HCT116 (cell line): Measurements from ENCODE around the gene NPLOC4. TPM values are rescaled to one million over a fixed set of nuclear protein-coding genes. Genes with fewer than 3 reads are reported as not detected.

Source experiments
- ATAC-seq: fragments of 200-7000 bp; cut with Tn5 transposase; 2 replicates; pipeline ENCODE4 v1.9.1; 2020; ENCODE audit warnings: mild to moderate bottlenecking, moderate library complexity
- BruUV-seq: library from RNA; stranded (reverse); fragments of 400-500 nt; replicated peaks from 2 replicates; lab custom pipeline; 2021; lab: Mats Ljungman, UMichigan
- CTCF ChIA-PET: fragments of 300-600 bp; sonication (Branson Sonifier 250); formaldehyde crosslinking; loops from one replicate; lab custom pipeline; 2021; ENCODE audit warnings: antibody characterized with exemption; lab: Charles Lee
- POLR2A ChIA-PET: fragments of 300-600, 350-600 bp; sonication (Branson Sonifier 250); formaldehyde crosslinking; loops from one replicate; lab custom pipeline; 2021; ENCODE audit warnings: antibody characterized with exemption; lab: Charles Lee
- RAD21 ChIA-PET, 2 experiments: fragments of 300-600 bp; sonication (Branson Sonifier 250); formaldehyde crosslinking; loops; one replicate each; lab custom pipeline; 2023; ENCODE audit warnings: low total read pairs in 2 of 2; ENCODE audit not compliant: uncharacterized antibody in 2 of 2, unreplicated experiment in 2 of 2, low non-redundant PET in 1 of 2; lab: Charles Lee
- DNase-seq: peaks from one replicate; pipeline ENCODE4 v3.0.0-alpha.2; 2010; ENCODE audit warnings: low read depth, low spot score
- H2AFZ ChIP-seq: fragments of 200-600 bp; shearing (Covaris generic), sonication (generic); 2 replicates; pipeline ENCODE4 v1.6.1; 2017; ENCODE audit warnings: low read depth, mixed run types, mixed read lengths, antibody characterized with exemption, low read length; ENCODE audit not compliant: poor library complexity, severe bottlenecking
- H3K27ac ChIP-seq: 2 replicates; pipeline ENCODE4 v1.5.1; 2012; ENCODE audit warnings: low read depth, low read length
- H3K27me3 ChIP-seq: fragments of 200-600 bp; sonication (generic); 2 replicates; pipeline ENCODE4 v1.6.1; 2016; ENCODE audit warnings: mixed run types, low read length, mixed read lengths; ENCODE audit not compliant: insufficient read depth
- H3K36me3 ChIP-seq, 2 experiments: fragments of 200-500 bp in 1 of 2; fragments of 200-600 bp in 1 of 2; sonication (Bioruptor generic) in 1 of 2; sonication (generic) in 1 of 2; 2 replicates each; pipeline versions ENCODE4 v1.5.1 to v1.6.1; 2014 to 2016; ENCODE audit warnings: low read length in 2 of 2, inconsistent platforms in 1 of 2, mixed read lengths in 1 of 2, mixed run types in 1 of 2; ENCODE audit not compliant: insufficient read depth in 2 of 2, control insufficient read depth in 1 of 2
- H3K4me1 ChIP-seq, 2 experiments: fragments of 200-600 bp in 1 of 2; sonication (generic) in 1 of 2; 2 replicates each; pipeline versions ENCODE4 v1.5.1 to v1.6.1; 2012 to 2017; ENCODE audit warnings: low read length in 2 of 2, inconsistent platforms in 1 of 2, mild to moderate bottlenecking in 1 of 2, mixed read lengths in 1 of 2, mixed run types in 1 of 2, moderate library complexity in 1 of 2; ENCODE audit not compliant: insufficient read depth in 2 of 2, control insufficient read depth in 1 of 2
- H3K4me2 ChIP-seq: fragments of 200-600 bp; sonication (generic); 2 replicates; pipeline ENCODE4 v1.6.1; 2017; ENCODE audit warnings: mixed run types, low read length, mixed read lengths
- H3K4me3 ChIP-seq, 2 experiments: fragments of 200-600 bp in 1 of 2; sonication (generic) in 1 of 2; replicated peaks in 1 of 2; 2 replicates each; pipeline ENCODE4 v1.5.1; 2011 to 2016; ENCODE audit warnings: low read length in 2 of 2, control low read depth in 1 of 2, low read depth in 1 of 2, mild to moderate bottlenecking in 1 of 2, mixed read lengths in 1 of 2, mixed run types in 1 of 2
- H3K79me2 ChIP-seq: fragments of 200-600 bp; sonication (generic); 2 replicates; pipeline ENCODE4 v1.6.1; 2017; ENCODE audit warnings: mild to moderate bottlenecking, mixed run types, low read length, moderate library complexity, mixed read lengths; ENCODE audit not compliant: insufficient read depth
- H3K9ac ChIP-seq: fragments of 200-600 bp; sonication (generic); 2 replicates; pipeline ENCODE4 v1.6.1; 2016; ENCODE audit warnings: low read length, mixed read lengths
- H3K9me2 ChIP-seq: fragments of 200-600 bp; sonication (generic), shearing (Covaris generic); 2 replicates; pipeline ENCODE4 v1.6.1; 2017; ENCODE audit warnings: mixed run types, mild to moderate bottlenecking, moderate library complexity; ENCODE audit not compliant: insufficient read depth
- H3K9me3 ChIP-seq, 2 experiments: fragments of 200-500 bp in 1 of 2; fragments of 200-600 bp in 1 of 2; sonication (Bioruptor generic) in 1 of 2; sonication (generic) in 1 of 2; 2 replicates each; pipeline ENCODE4 v1.6.1; 2014 to 2017; ENCODE audit warnings: low read length in 2 of 2, mixed read lengths in 2 of 2, inconsistent platforms in 1 of 2, low read depth in 1 of 2, mild to moderate bottlenecking in 1 of 2, mixed run types in 1 of 2, moderate library complexity in 1 of 2; ENCODE audit not compliant: control insufficient read depth in 1 of 2, insufficient read depth in 1 of 2
- H4K20me1 ChIP-seq: fragments of 200-600 bp; sonication (generic), shearing (Covaris generic); 2 replicates; pipeline ENCODE4 v1.6.1; 2017; ENCODE audit warnings: mixed run types, mild to moderate bottlenecking, moderate library complexity; ENCODE audit not compliant: insufficient read depth
- EGR1 ChIP-seq: IDR thresholded peaks from 2 replicates; pipeline ENCODE4 v1.6.1; 2012; ENCODE audit warnings: low read depth
- FOSL1 ChIP-seq: IDR thresholded peaks from 2 replicates; pipeline ENCODE4 v1.6.1; 2012; ENCODE audit warnings: low read depth
- JUND ChIP-seq: IDR thresholded peaks from 2 replicates; pipeline ENCODE4 v1.6.1; 2012
- POLR2A ChIP-seq: IDR thresholded peaks from 2 replicates; pipeline ENCODE4 v1.7.0; 2011; ENCODE audit warnings: borderline replicate concordance; ENCODE audit not compliant: insufficient read depth, insufficient read length; ENCODE audit errors: extremely low read depth
- POLR2AphosphoS5 ChIP-seq: IDR thresholded peaks from 2 replicates; pipeline ENCODE4 v1.6.1; 2011; ENCODE audit warnings: mild to moderate bottlenecking, low read depth, low read length, moderate library complexity
- SP1 ChIP-seq: IDR thresholded peaks from 2 replicates; pipeline ENCODE4 v1.6.1; 2012; ENCODE audit warnings: low read depth
- ZFX ChIP-seq: fragments of 450-650 bp; IDR thresholded peaks from 2 replicates; pipeline ENCODE4 v1.6.1; 2017
- intact Hi-C: fragments of 100-400 bp; cut with micrococcal nuclease; formaldehyde crosslinking; loops from 2 replicates; pipeline ENCODE4 v1.10.0; 2022
- total RNA-seq: library from RNA; stranded (reverse); gene quantifications from one replicate; pipeline ENCODE4 v1.2.1, GENCODE V29; 2021; ENCODE audit not compliant: unreplicated experiment
- TF ChIP-seq, protein P1 (sequence below): IDR thresholded peaks from 2 replicates; pipeline ENCODE4 v1.6.1; 2012; ENCODE audit warnings: low read depth
- TF ChIP-seq, protein P2 (sequence below): IDR thresholded peaks from 2 replicates; pipeline ENCODE4 v1.6.1; 2011; ENCODE audit warnings: mild to moderate bottlenecking, low read length, moderate library complexity; ENCODE audit not compliant: insufficient replicate concordance; ENCODE audit errors: extremely low read depth
- TF ChIP-seq, protein P3 (sequence below): IDR thresholded peaks from 2 replicates; pipeline ENCODE4 v1.6.1; 2012

The NPLOC4 gene
- total RNA-seq, 1 experiment from 2014 or later: 137 TPM

DNA sequence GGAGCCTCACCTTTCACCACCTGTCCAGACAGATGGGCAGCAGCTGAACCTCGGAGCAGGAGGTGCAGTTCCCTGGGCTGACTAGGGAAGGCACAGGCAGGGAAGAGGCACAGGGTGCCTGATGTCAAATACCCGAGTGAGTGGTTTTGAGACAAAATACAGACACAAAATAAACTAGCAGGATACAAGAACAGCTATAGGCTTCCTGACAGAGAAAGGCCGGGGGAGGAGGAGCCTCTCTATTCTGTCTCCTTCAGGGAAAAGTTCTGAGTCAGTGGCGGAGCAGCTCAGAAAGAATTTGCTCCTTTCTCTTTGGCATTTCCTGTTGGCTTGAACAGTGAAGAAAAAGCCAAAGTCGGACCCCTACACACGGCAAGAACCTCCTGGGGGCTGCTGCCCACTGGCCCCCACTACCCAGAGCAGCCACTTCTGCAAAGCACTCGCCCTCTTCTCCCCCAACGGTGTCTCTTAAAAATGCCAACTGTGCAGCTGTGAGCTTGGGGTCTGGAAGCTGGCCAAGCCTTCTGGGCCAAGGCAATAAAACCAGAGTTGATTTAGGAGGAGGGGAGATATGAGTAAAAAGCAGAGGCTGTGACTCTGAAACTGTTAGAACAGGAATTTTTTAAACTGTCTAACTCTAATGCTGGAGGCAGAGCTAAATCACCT is 70.3 kb downstream of the NPLOC4 start:
- peak; percentile 79 for ATAC-seq
- peak; percentile 41 for DNase-seq

DNA sequence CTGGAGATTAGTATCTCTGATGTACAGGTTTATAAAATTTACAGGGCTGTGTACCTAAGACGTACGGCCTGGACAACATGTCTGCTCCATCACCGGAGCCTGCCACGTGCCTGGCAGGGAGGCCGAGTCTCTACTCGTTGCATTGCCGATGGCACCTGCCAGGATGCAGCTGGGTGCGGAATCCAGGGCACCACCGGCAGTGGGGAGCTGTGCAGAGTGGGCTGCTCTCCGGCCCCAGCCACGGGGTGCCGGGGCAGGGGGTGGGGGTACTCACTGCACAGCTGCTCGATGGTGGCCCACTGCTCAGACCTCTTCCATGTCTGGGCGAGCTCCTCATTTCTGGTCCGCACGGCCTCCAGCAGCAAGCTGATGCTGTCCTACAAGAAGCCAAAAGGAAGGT is 71.7 kb downstream of the NPLOC4 start:
- H3K9me3 ChIP-seq: no peaks in the 10 kb centered on the region
- no peak overlapping the region for H3K4me2 ChIP-seq
- peaks cover 18 to 24% of the 10 kb centered on the region in 2 experiments for H3K4me1 ChIP-seq
- H3K36me3 ChIP-seq: peaks cover 59 to 81% of the 10 kb centered on the region in 2 experiments
- ATAC-seq: no peak
- H3K9me2 ChIP-seq: no peaks in the 10 kb centered on the region
- ChIA-PET CTCF (no interaction called here), RAD21 (no interaction called here)
- H2AFZ ChIP-seq: no peak overlapping the region
- 0 out of 2 replicates have a peak, but pooled peaks cover 3% of the 10 kb centered on the region for H4K20me1 ChIP-seq
- no TSS peak for BruUV-seq
- no peak overlapping the region for H3K27ac ChIP-seq
- no peak overlapping the region for H3K9ac ChIP-seq
- TF ChIP-seq ZFX (no peak), POLR2A (no peak)
- TF ChIP-seq, protein P1, sequence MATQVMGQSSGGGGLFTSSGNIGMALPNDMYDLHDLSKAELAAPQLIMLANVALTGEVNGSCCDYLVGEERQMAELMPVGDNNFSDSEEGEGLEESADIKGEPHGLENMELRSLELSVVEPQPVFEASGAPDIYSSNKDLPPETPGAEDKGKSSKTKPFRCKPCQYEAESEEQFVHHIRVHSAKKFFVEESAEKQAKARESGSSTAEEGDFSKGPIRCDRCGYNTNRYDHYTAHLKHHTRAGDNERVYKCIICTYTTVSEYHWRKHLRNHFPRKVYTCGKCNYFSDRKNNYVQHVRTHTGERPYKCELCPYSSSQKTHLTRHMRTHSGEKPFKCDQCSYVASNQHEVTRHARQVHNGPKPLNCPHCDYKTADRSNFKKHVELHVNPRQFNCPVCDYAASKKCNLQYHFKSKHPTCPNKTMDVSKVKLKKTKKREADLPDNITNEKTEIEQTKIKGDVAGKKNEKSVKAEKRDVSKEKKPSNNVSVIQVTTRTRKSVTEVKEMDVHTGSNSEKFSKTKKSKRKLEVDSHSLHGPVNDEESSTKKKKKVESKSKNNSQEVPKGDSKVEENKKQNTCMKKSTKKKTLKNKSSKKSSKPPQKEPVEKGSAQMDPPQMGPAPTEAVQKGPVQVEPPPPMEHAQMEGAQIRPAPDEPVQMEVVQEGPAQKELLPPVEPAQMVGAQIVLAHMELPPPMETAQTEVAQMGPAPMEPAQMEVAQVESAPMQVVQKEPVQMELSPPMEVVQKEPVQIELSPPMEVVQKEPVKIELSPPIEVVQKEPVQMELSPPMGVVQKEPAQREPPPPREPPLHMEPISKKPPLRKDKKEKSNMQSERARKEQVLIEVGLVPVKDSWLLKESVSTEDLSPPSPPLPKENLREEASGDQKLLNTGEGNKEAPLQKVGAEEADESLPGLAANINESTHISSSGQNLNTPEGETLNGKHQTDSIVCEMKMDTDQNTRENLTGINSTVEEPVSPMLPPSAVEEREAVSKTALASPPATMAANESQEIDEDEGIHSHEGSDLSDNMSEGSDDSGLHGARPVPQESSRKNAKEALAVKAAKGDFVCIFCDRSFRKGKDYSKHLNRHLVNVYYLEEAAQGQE: no peak
- TF ChIP-seq, protein P2, sequence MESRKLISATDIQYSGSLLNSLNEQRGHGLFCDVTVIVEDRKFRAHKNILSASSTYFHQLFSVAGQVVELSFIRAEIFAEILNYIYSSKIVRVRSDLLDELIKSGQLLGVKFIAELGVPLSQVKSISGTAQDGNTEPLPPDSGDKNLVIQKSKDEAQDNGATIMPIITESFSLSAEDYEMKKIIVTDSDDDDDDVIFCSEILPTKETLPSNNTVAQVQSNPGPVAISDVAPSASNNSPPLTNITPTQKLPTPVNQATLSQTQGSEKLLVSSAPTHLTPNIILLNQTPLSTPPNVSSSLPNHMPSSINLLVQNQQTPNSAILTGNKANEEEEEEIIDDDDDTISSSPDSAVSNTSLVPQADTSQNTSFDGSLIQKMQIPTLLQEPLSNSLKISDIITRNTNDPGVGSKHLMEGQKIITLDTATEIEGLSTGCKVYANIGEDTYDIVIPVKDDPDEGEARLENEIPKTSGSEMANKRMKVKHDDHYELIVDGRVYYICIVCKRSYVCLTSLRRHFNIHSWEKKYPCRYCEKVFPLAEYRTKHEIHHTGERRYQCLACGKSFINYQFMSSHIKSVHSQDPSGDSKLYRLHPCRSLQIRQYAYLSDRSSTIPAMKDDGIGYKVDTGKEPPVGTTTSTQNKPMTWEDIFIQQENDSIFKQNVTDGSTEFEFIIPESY: no peak
- TF ChIP-seq, protein P3, sequence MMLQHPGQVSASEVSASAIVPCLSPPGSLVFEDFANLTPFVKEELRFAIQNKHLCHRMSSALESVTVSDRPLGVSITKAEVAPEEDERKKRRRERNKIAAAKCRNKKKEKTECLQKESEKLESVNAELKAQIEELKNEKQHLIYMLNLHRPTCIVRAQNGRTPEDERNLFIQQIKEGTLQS: no peak
- TF ChIP-seq, all 23 proteins: peak for 0
- POLR2A ChIA-PET: no interaction called here
- intact Hi-C loops: loop anchor here (5.0 kb wide), 1 partner anchor 37 kb away; no protein-coding TSS in a partner anchor
- no peak overlapping the region for H3K4me3 ChIP-seq
- no peaks in the 10 kb centered on the region for H3K27me3 ChIP-seq
- DNase-seq: no peak
- H3K79me2 ChIP-seq: peaks cover 3% of the 10 kb centered on the region; the same call in 1 of the 2 replicates

More for the DNA sequence above, 70.3 kb downstream of the NPLOC4 start:
- intact Hi-C loops: loop anchor here (5.0 kb wide), 1 partner anchor 36 kb away; no protein-coding TSS in a partner anchor
- no TSS peak for BruUV-seq
- Histone ChIP-seq H3K36me3 (peaks cover 62 to 85% of the 10 kb centered on the region in 2 experiments), H3K27ac (peak overlapping the region; percentile 61), H3K9me2 (no peaks in the 10 kb centered on the region), H3K79me2 (peaks cover 3% of the 10 kb centered on the region; the same call in 1 of the 2 replicates), H3K9me3 (no peaks in the 10 kb centered on the region), H3K4me1 (peaks cover 18 to 24% of the 10 kb centered on the region in 2 experiments), H3K4me3 (peak overlapping the region in 1 of 2 experiments; percentile 23; a peak in 2 of 4 replicates), H2AFZ (no peak overlapping the region), H3K9ac (peak overlapping the region; percentile 20; the same call in 1 of the 2 replicates), H3K27me3 (no peaks in the 10 kb centered on the region), H3K4me2 (peak overlapping the region; percentile 66), H4K20me1 (0 out of 2 replicates have a peak, but pooled peaks cover 3% of the 10 kb centered on the region)
- ChIA-PET RAD21 (no interaction called here), CTCF (interaction anchor here (1.4 kb wide), 1 partner anchor 34 kb away, joined by 3 read pairs; no protein-coding TSS in a partner anchor), POLR2A (interaction anchor here (0.9 to 1.3 kb wide), 4 partner anchors 9 to 14 kb away, joined by 3 to 5 read pairs (median 4); partner anchors contain the start of gene FAAP100)
- TF ChIP-seq SP1: peak; percentile 45
- TF ChIP-seq FOSL1: peak; percentile 36
- TF ChIP-seq JUND: peak; percentile 59; the same call in 1 of the 2 replicates
- TF ChIP-seq EGR1: no peak
- TF ChIP-seq POLR2AphosphoS5: peak; percentile 36; the same call in 1 of the 2 replicates
